HCT116 (cell line): ENCODE measurements around the gene RAB13.

Source experiments
- CEBPB ChIP-seq: IDR thresholded peaks from 2 replicates; pipeline ENCODE4 v1.6.1; 2012; ENCODE audit warnings: low read depth
- EZH2 ChIP-seq: fragments of 200-600 bp; sonication (generic); IDR thresholded peaks from 2 replicates; pipeline ENCODE4 v1.6.1; 2017; ENCODE audit warnings: antibody characterized with exemption, mixed run types
- FOSL1 ChIP-seq: IDR thresholded peaks from 2 replicates; pipeline ENCODE4 v1.6.1; 2012; ENCODE audit warnings: low read depth
- POLR2A ChIP-seq: IDR thresholded peaks from 2 replicates; pipeline ENCODE4 v1.7.0; 2011; ENCODE audit warnings: borderline replicate concordance; ENCODE audit not compliant: insufficient read depth, insufficient read length; ENCODE audit errors: extremely low read depth
- POLR2AphosphoS5 ChIP-seq: IDR thresholded peaks from 2 replicates; pipeline ENCODE4 v1.6.1; 2011; ENCODE audit warnings: mild to moderate bottlenecking, low read depth, low read length, moderate library complexity
- RAD21 ChIP-seq: IDR thresholded peaks from 2 replicates; pipeline ENCODE4 v1.6.1; 2012; ENCODE audit warnings: low read depth, mild to moderate bottlenecking
- TCF7L2 ChIP-seq: IDR thresholded peaks from 2 replicates; pipeline ENCODE4 v1.7.0; 2011; ENCODE audit warnings: borderline replicate concordance, inconsistent platforms; ENCODE audit not compliant: insufficient read depth, insufficient read length; ENCODE audit errors: extremely low read depth
- YY1 ChIP-seq: IDR thresholded peaks from 2 replicates; pipeline ENCODE4 v1.6.1; 2011; ENCODE audit warnings: low read length, low read depth, moderate library complexity, mild to moderate bottlenecking; ENCODE audit not compliant: insufficient replicate concordance; ENCODE audit errors: extremely low read depth
- ZFX ChIP-seq: fragments of 450-650 bp; IDR thresholded peaks from 2 replicates; pipeline ENCODE4 v1.6.1; 2017
- ZNF274 ChIP-seq: fragments of 200-500 bp; sonication (Bioruptor generic); IDR thresholded peaks from 2 replicates; pipeline ENCODE4 v1.6.1; 2014; ENCODE audit warnings: mild to moderate bottlenecking, low read depth, low read length, inconsistent platforms
- TF ChIP-seq, protein P1 (sequence below), 3 experiments: fragments of 200-600 bp in 1 of 3; sonication (generic) in 1 of 3; IDR thresholded peaks in 2 of 3; conservative IDR thresholded peaks in 1 of 3; 2 replicates each; pipeline ENCODE4 v1.5.1; 2012 to 2017; ENCODE audit warnings: low read depth in 2 of 3, low read length in 2 of 3, antibody characterized with exemption in 1 of 3, borderline replicate concordance in 1 of 3, control low read depth in 1 of 3, mild to moderate bottlenecking in 1 of 3, mixed read lengths in 1 of 3, mixed run types in 1 of 3, moderate library complexity in 1 of 3; ENCODE audit not compliant: insufficient read depth in 1 of 3
- TF ChIP-seq, protein P2 (sequence below): IDR thresholded peaks from 2 replicates; pipeline ENCODE4 v1.6.1; 2012; ENCODE audit warnings: low read depth
- TF ChIP-seq, protein P3 (sequence below): IDR thresholded peaks from 2 replicates; pipeline ENCODE4 v1.6.1; 2011; ENCODE audit warnings: mild to moderate bottlenecking, low read length, moderate library complexity; ENCODE audit not compliant: insufficient replicate concordance; ENCODE audit errors: extremely low read depth
- TF ChIP-seq, protein P4 (sequence below): IDR thresholded peaks from 2 replicates; pipeline ENCODE4 v1.6.1; 2012

DNA sequence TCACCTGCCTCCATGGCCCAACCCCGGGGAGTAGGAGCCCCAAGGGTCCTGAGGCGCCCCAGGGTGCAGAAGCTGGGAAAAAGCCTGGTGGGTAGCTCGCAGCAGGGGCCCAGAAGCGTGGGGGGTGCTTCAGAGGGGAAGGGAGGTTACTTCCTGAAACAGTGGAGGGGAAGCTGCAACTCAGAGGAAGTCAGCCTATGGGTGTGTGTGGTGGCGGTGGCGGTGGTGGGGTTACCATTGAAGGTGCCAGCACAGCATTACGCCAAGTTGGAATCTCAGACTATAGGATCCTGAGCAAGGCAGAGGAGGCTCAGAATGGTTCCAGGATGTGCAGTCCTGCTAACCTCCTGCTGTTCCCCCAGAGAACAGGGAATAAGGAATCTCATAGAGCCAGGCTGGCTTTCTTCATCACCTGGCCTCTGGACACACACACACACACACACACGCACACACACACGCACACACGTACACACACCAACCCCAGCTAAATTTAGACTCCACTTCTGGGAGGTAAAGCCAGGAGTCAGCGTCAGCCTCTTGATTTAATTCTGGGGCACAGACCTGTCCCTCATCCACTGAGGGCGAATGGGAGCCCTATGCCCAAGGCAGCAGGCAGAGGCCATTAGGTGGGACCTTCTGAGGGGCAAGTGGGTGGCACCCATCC is 40.9 kb downstream of the RAB13 start:
- TF ChIP-seq RAD21 (no peak), EZH2 (no peak), POLR2A (no peak), YY1 (no peak), FOSL1 (no peak), ZFX (no peak), TCF7L2 (no peak), ZNF274 (no peak), POLR2AphosphoS5 (no peak), CEBPB (no peak)
- TF ChIP-seq, protein P1, sequence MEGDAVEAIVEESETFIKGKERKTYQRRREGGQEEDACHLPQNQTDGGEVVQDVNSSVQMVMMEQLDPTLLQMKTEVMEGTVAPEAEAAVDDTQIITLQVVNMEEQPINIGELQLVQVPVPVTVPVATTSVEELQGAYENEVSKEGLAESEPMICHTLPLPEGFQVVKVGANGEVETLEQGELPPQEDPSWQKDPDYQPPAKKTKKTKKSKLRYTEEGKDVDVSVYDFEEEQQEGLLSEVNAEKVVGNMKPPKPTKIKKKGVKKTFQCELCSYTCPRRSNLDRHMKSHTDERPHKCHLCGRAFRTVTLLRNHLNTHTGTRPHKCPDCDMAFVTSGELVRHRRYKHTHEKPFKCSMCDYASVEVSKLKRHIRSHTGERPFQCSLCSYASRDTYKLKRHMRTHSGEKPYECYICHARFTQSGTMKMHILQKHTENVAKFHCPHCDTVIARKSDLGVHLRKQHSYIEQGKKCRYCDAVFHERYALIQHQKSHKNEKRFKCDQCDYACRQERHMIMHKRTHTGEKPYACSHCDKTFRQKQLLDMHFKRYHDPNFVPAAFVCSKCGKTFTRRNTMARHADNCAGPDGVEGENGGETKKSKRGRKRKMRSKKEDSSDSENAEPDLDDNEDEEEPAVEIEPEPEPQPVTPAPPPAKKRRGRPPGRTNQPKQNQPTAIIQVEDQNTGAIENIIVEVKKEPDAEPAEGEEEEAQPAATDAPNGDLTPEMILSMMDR (IDR thresholded peaks at IDR 0.05 in 2 of 3, conservative IDR thresholded peaks at IDR 0.05 in 1 of 3; ENCODE audit: borderline replicate concordance in 1 of 3, insufficient read depth in 1 of 3, low read depth in 2 of 3, low read length in 2 of 3) = no peak
- TF ChIP-seq, protein P2, sequence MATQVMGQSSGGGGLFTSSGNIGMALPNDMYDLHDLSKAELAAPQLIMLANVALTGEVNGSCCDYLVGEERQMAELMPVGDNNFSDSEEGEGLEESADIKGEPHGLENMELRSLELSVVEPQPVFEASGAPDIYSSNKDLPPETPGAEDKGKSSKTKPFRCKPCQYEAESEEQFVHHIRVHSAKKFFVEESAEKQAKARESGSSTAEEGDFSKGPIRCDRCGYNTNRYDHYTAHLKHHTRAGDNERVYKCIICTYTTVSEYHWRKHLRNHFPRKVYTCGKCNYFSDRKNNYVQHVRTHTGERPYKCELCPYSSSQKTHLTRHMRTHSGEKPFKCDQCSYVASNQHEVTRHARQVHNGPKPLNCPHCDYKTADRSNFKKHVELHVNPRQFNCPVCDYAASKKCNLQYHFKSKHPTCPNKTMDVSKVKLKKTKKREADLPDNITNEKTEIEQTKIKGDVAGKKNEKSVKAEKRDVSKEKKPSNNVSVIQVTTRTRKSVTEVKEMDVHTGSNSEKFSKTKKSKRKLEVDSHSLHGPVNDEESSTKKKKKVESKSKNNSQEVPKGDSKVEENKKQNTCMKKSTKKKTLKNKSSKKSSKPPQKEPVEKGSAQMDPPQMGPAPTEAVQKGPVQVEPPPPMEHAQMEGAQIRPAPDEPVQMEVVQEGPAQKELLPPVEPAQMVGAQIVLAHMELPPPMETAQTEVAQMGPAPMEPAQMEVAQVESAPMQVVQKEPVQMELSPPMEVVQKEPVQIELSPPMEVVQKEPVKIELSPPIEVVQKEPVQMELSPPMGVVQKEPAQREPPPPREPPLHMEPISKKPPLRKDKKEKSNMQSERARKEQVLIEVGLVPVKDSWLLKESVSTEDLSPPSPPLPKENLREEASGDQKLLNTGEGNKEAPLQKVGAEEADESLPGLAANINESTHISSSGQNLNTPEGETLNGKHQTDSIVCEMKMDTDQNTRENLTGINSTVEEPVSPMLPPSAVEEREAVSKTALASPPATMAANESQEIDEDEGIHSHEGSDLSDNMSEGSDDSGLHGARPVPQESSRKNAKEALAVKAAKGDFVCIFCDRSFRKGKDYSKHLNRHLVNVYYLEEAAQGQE = no peak
- TF ChIP-seq, protein P3, sequence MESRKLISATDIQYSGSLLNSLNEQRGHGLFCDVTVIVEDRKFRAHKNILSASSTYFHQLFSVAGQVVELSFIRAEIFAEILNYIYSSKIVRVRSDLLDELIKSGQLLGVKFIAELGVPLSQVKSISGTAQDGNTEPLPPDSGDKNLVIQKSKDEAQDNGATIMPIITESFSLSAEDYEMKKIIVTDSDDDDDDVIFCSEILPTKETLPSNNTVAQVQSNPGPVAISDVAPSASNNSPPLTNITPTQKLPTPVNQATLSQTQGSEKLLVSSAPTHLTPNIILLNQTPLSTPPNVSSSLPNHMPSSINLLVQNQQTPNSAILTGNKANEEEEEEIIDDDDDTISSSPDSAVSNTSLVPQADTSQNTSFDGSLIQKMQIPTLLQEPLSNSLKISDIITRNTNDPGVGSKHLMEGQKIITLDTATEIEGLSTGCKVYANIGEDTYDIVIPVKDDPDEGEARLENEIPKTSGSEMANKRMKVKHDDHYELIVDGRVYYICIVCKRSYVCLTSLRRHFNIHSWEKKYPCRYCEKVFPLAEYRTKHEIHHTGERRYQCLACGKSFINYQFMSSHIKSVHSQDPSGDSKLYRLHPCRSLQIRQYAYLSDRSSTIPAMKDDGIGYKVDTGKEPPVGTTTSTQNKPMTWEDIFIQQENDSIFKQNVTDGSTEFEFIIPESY = no peak
- TF ChIP-seq, protein P4, sequence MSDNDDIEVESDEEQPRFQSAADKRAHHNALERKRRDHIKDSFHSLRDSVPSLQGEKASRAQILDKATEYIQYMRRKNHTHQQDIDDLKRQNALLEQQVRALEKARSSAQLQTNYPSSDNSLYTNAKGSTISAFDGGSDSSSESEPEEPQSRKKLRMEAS = no peak
